ENCODE results near the gene SDCCAG8. TPM values are rescaled to one million over a fixed set of nuclear protein-coding genes. Genes with fewer than 3 reads are reported as not detected.

Gene SDCCAG8
- total and polyA plus RNA-seq, 2 experiments from 2014 or later: 28.0 to 66.7 TPM

GRCh38 chr1:243393096-243393495 is 137.3 kb downstream of the SDCCAG8 start (continued):
- TF ChIP-seq ZNF462 (CRISPR knock-in tag; IDR thresholded peaks at IDR 0.05): no peak
- no peak for TF ChIP-seq POLR2AphosphoS5 (IDR thresholded peaks at IDR 0.05; ENCODE audit: low read depth)
- no peak for TF ChIP-seq CTCF (conservative IDR thresholded peaks at IDR 0.05; ENCODE audit: low read depth in 2 of 2)
- TF ChIP-seq EZH2 (IDR thresholded peaks at IDR 0.05; ENCODE audit: low read depth, unreplicated experiment): no peak
- TF ChIP-seq CREB1 (CRISPR knock-in tag; IDR thresholded peaks at IDR 0.05; ENCODE audit: low read depth): no peak

GRCh38 chr1:243394066-243394465 is 138.2 kb downstream of the SDCCAG8 start:
- H3K36me3 Mint-ChIP-seq (ENCODE audit: low read depth): no peaks in the 10 kb centered on the region
- H3K4me2 ChIP-seq: no peak overlapping the region
- DNase-seq (ENCODE audit: low spot score) (no peak), ATAC-seq (no peak)
- H3F3A ChIP-seq (replicated peaks; ENCODE audit: low read depth): no peaks in the 10 kb centered on the region; the same call in 1 of the 2 replicates
- H3K27ac Mint-ChIP-seq: no peak overlapping the region
- TF ChIP-seq ZNF331 (CRISPR knock-in tag; IDR thresholded peaks at IDR 0.05; ENCODE audit: low read depth): no peak
- TF ChIP-seq EZH2 (IDR thresholded peaks at IDR 0.05; ENCODE audit: low read depth, unreplicated experiment): no peak
- no peak for TF ChIP-seq ZNF114 (CRISPR knock-in tag; IDR thresholded peaks at IDR 0.05)
- no peak for TF ChIP-seq POLR2AphosphoS5 (IDR thresholded peaks at IDR 0.05; ENCODE audit: low read depth)
- no peak for TF ChIP-seq REST (IDR thresholded peaks at IDR 0.05; ENCODE audit: unreplicated experiment)
- TF ChIP-seq STAT1 (IDR thresholded peaks at IDR 0.05; ENCODE audit: unreplicated experiment): no peak
- TF ChIP-seq NANOG (IDR thresholded peaks at IDR 0.05; ENCODE audit: borderline replicate concordance): no peak
- TF ChIP-seq JUNB (IDR thresholded peaks at IDR 0.05; ENCODE audit: unreplicated experiment): no peak
- no peaks in the 10 kb centered on the region for H3K27me3 Mint-ChIP-seq (ENCODE audit: insufficient read depth, low read depth, poor library complexity)
- H3K4me1 ChIP-seq (ENCODE audit: insufficient read depth): peaks cover 20% of the 10 kb centered on the region
- H3K9me3 Mint-ChIP-seq: no peaks in the 10 kb centered on the region
- no peaks in the 10 kb centered on the region for H3K9me2 ChIP-seq (ENCODE audit: insufficient read depth)
- H3K27ac ChIP-seq (ENCODE audit: low read depth): no peak overlapping the region
- no peak overlapping the region for H3K4me3 Mint-ChIP-seq
- H3K4me3 ChIP-seq: no peak overlapping the region
- H2AFZ ChIP-seq: no peak overlapping the region
- H3K4me1 Mint-ChIP-seq: peaks cover 28% of the 10 kb centered on the region
- no peaks in the 10 kb centered on the region for H3K27me3 ChIP-seq (ENCODE audit: insufficient read depth)
- H3K79me2 ChIP-seq (replicated peaks; ENCODE audit: insufficient read depth): no peaks in the 10 kb centered on the region
- no peaks in the 10 kb centered on the region for H4K20me1 ChIP-seq (replicated peaks; ENCODE audit: insufficient read depth)
- no peaks in the 10 kb centered on the region for H3K36me3 ChIP-seq (ENCODE audit: insufficient read depth)

Measured in GM23338 (cell line).